ENCODE results near the gene CCSER2. TPM values are rescaled to one million over a fixed set of nuclear protein-coding genes. Genes with fewer than 3 reads are reported as not detected.
A peak's percentile ranks its signal among the peaks of the same experiment; 100 is the strongest.
"Not testable (repeated sequence)": the region's sequence is repeated elsewhere in the genome, so short reads cannot be mapped to it uniquely, and the experiment has no call there.

The CCSER2 gene
- total RNA-seq, 1 donor from 2014 or later, result 165 TPM

DNA sequence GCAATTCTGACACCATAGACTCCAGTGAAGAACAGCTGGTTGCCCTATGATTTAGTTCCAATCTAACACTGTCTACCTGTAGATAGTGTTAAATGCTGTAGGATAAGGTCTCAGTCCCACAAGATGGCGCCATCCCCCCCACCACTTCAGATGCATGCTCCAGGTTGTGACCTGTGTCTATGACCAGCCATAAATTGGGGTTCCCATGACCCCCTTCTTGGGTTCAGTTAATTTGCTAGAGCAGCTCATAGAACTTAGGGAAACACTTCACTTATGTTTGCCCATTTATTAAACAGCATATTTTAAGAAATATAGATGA lies 13.1 kb downstream of the CCSER2 start:
- ATAC-seq (ENCODE audit: poor library complexity) (no peak), DNase-seq (no peak)
- intact Hi-C loops (cut with DNase I), result no loop called here

DNA sequence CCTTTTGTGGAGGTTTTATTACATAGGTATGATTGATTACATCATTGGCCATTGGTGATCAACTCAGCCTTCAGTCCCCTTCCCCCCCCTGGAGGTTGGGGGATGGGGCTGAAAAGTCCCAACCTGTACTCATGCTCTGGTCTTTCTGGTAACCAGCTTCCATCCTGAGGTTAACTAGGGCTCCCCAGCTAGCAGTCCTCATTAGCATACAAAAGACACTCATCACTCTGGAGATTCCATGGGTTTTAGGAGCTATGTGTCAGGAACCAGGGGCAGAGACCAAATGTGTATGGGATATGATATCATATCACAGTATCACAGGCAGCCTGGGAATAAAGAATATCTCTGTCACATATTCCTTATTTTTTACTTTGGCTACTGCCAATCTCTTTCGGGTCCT lies 13.6 kb downstream of the CCSER2 start:
- no peak for ATAC-seq (ENCODE audit: poor library complexity)
- no peak for DNase-seq
- intact Hi-C loops (cut with DNase I), result no loop called here

DNA sequence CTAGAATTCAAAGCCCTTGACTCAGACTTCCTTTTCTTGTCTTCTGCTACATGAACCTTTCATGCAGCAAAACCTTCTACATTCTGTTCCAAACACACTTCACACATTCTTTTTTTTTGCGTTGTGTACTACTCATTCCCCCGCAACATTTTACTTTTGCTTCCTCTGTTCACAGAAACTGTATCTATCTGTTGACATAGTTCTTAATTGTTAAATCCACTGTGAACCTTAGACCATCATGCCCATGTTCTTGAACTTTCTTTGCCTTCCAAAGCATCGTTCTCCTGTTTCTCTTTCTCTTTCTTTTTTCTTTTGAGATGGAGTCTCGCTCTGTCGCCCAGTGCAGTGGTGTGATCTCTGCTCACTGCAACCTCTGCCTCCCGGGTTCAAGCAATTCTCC lies 14.2 kb downstream of the CCSER2 start:
- DNase-seq (no peak), ATAC-seq (ENCODE audit: poor library complexity) (no peak)
- intact Hi-C loops (cut with DNase I), result no loop called here

GRCh38 chr10:84343831-84344230 lies 15.4 kb downstream of the CCSER2 start:
- no peak for DNase-seq
- intact Hi-C loops (cut with DNase I), result no loop called here
- ATAC-seq (ENCODE audit: poor library complexity), result no peak

DNA sequence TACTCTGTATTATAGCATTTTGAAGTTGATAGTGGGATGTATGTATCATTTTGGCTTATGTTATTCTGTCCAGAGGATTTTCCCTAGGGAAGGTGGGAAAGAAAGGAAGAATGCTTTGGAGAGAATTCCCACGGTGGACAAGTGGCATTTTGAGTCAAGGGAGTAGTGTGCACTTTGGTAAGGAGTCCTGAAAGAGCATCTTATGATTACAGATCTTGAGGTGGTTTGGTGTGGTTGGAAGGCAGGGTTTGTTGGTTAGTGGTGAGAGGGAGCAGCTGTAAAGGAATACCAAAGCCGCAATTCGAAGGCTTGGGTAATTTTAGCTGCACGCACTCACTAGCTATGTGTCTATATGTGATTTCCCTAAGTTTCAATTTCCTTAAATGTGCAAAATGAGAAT lies 16.1 kb downstream of the CCSER2 start:
- intact Hi-C loops (cut with DNase I), result no loop called here
- DNase-seq (no peak), ATAC-seq (ENCODE audit: poor library complexity) (no peak)

GRCh38 chr10:84347575-84348002 lies 19.2 kb downstream of the CCSER2 start:
- DNase-seq; ATAC-seq (ENCODE audit: poor library complexity); intact Hi-C loops (cut with DNase I): not testable (repeated sequence)

DNA sequence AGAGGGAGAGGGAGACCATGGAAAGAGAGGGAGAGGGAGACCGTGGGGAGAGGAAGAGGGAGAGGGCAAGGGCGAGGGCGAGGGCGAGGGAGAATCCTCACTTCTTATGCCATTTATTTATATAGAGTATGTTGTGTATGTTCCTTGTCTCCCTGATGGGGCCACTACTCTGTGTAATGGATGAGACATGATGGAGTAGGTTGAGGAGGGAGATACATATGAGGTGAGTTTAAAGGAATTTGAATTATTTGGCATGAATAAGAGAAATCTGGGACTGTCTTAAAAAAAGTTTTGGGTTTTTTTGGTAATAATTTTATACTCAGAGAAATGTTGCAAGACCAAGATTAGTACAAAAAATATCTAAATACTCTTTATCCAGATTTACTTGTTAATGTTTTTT lies 20.1 kb downstream of the CCSER2 start:
- ATAC-seq (ENCODE audit: poor library complexity) (peak; percentile 28), DNase-seq (no peak)
- intact Hi-C loops (cut with DNase I), result no loop called here

DNA sequence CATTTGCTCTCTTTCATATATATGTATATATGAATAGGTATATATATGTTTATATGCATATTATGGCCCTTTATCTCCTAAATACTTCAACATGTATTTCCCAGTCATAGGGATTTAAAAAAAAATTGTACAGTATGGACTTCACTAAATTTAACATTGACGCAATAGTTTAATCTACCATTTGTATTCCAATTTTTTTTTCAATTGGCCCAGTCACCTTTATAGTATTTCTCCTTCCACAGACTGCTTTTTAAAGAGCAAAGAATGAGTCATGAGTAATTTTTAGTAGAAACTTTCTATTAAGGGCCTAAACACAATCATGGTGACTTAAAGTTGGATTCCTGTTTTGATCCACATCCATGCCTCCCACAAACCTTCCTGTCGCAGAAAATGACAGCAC lies 20.5 kb downstream of the CCSER2 start:
- DNase-seq, result no peak
- ATAC-seq (ENCODE audit: poor library complexity), result peak; percentile 59
- intact Hi-C loops (cut with DNase I), result no loop called here

GRCh38 chr10:84352251-84352842 lies 24.0 kb downstream of the CCSER2 start:
- ATAC-seq (ENCODE audit: poor library complexity), result peak; percentile 67
- no peak for DNase-seq
- intact Hi-C loops (cut with DNase I), result no loop called here

DNA sequence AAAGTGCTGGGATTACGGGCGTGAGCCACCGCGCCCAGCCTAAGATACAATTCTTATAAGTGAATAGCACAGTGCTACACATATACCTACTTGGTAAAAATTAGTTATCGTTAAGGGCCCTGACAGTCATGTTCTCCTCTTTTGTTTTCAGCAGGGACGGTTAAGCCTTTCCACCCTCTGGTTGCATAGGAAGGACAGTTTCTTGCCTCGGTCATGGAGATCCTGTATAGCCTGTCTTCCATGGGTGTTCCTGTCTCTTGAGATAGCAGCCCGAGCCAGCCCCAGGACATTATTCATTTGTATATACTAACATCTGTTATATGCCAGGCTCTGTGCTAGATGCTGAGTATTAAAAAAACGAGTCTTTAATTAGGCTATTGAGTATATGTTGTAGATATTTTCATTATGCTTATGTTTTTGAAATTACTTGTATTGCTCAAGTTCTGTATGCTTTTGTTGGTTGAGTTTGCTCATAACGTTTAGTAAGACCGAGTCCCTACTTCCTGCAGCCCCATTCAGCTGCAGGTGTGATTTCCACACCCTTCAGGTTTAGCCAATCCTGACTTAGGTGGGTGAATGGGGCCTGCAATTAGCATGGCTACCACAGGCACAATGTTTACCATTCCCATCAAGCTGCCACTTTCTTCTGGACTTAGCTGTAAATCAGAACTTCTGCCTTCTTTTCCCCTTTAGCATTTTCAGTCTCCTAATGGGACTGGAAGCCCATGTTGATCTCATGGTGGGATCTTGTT lies 24.8 kb downstream of the CCSER2 start:
- intact Hi-C loops (cut with DNase I), result no loop called here
- DNase-seq (no peak), ATAC-seq (ENCODE audit: poor library complexity) (no peak)

GRCh38 chr10:84354623-84355022 lies 26.2 kb downstream of the CCSER2 start:
- intact Hi-C loops (cut with DNase I), result no loop called here
- no peak for DNase-seq
- ATAC-seq (ENCODE audit: poor library complexity), result no peak

- intact Hi-C loops (cut with DNase I), result no loop called here
- no peak for DNase-seq
- no peak for ATAC-seq (ENCODE audit: poor library complexity)
Observed at GRCh38 chr10:84355106-84355505, 26.7 kb downstream of the CCSER2 start.

DNA sequence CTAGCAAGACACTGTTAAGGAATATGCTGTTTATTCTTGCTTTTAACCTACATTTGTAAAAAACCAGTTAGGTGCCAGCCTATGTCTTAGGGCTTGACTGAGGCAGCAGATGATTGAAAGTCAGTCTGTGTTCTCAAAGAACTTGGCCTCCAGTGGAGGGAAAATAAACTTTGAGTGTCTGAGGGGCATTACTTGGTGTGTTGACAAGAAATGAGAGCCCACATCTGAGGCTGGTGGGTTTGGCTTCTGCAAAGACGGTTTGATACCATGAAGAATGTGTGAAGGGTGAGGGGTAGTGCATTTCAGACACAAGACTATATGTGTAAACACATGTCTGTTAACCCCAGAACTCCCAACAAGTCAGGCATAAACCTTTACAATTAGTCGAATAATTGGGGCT lies 28.5 kb downstream of the CCSER2 start:
- ATAC-seq (ENCODE audit: poor library complexity) (no peak), DNase-seq (no peak)
- intact Hi-C loops (cut with DNase I), result no loop called here

- no peak for DNase-seq
- no peak for ATAC-seq (ENCODE audit: poor library complexity)
- intact Hi-C loops (cut with DNase I), result no loop called here
Observed at GRCh38 chr10:84358743-84359142, 30.4 kb downstream of the CCSER2 start.

- DNase-seq, result no peak
- intact Hi-C loops (cut with DNase I), result no loop called here
- peak; percentile 42 for ATAC-seq (ENCODE audit: poor library complexity)
Observed at GRCh38 chr10:84360637-84361365, 32.4 kb downstream of the CCSER2 start.

DNA sequence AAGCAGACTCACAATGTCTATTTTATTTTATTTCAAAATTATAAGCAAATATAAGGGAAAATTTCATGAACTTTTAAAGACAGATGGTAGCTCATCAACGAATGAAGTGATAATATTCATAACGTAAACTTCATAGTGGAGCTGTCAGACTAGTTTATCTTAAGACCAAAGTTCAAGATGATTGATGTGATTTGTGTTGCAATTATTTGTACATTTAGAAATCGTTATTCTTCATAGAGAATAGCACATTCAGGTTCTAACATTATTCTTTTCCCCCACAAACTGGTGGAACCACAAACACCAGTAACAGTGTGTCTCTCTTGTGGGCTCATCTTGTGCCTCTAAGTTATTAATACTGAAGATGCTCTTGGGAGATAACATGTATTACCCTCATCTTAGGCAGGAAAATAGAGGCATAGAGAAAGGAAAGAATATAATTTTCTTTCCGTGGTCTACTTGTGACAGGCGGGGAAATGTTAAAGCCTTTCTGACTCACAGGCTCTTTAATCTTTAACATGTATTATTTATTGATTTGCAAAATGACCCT lies 37.0 kb downstream of the CCSER2 start:
- no peak for ATAC-seq (ENCODE audit: poor library complexity)
- DNase-seq, result no peak
- intact Hi-C loops (cut with DNase I), result no loop called here

DNA sequence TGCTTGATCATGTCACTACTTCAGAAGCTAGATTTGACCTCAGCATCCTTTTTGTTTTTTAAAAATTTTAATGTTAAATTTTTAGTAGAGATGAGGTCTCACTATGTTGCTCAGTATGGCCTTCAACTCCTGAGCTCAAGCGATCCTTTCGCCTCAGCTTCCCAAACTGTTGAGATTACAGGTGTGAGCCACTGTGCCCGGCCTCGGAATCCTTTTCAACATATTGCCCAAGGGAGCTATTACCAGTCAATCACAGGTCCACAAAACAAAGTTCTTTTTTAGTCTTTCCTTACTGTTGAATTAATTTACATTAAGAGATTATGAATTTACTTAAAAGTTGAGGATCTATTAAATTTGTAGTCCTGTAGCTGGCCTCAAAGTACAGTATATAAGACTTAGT lies 37.7 kb downstream of the CCSER2 start:
- DNase-seq, result no peak
- intact Hi-C loops (cut with DNase I), result no loop called here
- ATAC-seq (ENCODE audit: poor library complexity), result no peak

DNA sequence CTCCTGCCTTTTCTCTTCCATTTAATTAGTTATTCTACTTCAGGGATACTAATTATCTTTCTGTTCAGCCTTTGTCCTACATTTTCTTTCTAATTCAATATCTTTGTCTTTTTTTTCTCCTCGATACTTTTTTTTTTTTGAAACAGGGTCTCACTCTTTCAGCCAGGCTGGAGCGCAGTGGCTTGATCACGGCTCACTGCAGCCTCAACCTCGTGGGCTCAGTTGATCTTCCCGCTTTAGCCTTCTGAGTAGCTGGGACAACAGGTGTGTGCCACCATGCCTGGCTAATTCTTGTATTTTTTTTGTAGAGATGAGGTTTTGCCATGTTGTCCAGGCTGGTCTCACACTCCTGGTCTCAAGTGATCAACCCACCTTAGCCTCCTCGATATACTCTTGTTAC lies 38.9 kb downstream of the CCSER2 start:
- DNase-seq, result no peak
- ATAC-seq (ENCODE audit: poor library complexity), result no peak
- intact Hi-C loops (cut with DNase I), result no loop called here

DNA sequence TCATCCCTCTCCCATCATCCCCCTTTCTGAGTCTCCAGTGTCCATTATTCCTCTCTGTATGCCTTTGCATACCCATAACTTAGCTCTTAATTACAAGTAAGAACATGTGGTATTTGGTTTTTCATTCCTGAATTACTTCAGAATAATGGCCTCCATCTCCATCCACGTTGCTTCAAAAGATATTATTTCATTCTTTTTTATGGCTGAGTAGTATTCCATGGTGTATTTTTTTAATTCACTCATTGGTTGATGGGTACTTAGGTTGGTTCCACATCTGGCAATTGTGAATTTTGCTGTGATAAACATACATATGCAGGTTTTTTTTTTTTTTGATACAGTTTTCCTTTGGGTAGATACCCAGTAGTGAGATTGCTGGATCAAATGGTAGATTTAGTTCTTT lies 40.4 kb downstream of the CCSER2 start:
- intact Hi-C loops (cut with DNase I), result no loop called here
- no peak for DNase-seq
- ATAC-seq (ENCODE audit: poor library complexity), result no peak

DNA sequence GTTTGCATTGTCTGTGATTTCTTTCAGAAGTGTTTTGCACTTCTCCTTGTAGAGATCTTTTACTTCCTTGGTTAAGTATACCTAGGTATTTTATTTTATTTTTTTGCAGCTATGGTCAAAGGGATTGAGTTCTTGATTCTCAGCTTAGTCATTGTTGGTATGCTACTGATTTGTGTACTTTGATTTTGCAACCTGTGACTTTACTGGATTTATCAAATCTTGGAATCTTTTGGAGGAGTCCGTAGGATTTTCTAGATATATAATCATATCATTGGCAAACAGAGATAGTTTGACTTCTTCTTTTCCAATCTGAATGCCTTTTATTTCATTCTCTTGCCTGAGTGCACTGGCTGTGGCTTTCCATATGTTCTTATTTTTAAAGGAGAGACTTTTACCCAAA lies 41.9 kb downstream of the CCSER2 start:
- ATAC-seq (ENCODE audit: poor library complexity), result no peak
- intact Hi-C loops (cut with DNase I), result loop anchor here (10.0 kb wide), 1 partner anchor 105 kb away; no protein-coding TSS in a partner anchor
- no peak for DNase-seq

All from Right ventricle myocardium superior (tissue), 1 donor.